GM10266 (cell line): ENCODE data around the gene NLK.

ENCODE experiments used
- DNase-seq: peaks from one replicate; pipeline ENCODE4 v3.0.0; 2012; ENCODE audit errors: extremely low spot score
- TF ChIP-seq, protein P1 (sequence below): IDR thresholded peaks from 2 replicates; pipeline ENCODE4 v1.5.1; 2012; ENCODE audit warnings: mild to moderate bottlenecking, low read depth; ENCODE audit not compliant: control insufficient read depth, insufficient read depth; ENCODE audit errors: missing control alignments

NLK gene

DNA sequence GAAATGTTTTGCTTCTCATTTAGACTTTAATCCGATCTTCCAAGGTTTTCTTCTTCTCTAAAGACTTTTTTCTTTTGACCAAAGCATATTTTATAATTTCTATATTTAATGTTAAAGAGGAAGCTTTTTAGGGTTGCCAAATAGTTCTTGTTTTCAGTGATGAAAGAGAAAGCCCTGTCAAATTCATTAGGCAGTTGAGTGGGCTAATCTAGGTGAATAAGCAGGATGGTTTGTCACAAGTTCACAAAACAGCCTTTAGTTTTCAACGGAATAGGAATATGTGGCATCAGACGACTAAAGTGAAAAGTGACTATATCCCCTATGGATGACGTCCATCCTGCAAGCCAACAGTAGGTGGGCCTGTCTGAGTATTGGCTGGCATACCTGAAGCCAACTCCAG is 118.8 kb downstream of the NLK start:
- no peak for DNase-seq
- TF ChIP-seq, protein P1, sequence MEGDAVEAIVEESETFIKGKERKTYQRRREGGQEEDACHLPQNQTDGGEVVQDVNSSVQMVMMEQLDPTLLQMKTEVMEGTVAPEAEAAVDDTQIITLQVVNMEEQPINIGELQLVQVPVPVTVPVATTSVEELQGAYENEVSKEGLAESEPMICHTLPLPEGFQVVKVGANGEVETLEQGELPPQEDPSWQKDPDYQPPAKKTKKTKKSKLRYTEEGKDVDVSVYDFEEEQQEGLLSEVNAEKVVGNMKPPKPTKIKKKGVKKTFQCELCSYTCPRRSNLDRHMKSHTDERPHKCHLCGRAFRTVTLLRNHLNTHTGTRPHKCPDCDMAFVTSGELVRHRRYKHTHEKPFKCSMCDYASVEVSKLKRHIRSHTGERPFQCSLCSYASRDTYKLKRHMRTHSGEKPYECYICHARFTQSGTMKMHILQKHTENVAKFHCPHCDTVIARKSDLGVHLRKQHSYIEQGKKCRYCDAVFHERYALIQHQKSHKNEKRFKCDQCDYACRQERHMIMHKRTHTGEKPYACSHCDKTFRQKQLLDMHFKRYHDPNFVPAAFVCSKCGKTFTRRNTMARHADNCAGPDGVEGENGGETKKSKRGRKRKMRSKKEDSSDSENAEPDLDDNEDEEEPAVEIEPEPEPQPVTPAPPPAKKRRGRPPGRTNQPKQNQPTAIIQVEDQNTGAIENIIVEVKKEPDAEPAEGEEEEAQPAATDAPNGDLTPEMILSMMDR: no peak

DNA sequence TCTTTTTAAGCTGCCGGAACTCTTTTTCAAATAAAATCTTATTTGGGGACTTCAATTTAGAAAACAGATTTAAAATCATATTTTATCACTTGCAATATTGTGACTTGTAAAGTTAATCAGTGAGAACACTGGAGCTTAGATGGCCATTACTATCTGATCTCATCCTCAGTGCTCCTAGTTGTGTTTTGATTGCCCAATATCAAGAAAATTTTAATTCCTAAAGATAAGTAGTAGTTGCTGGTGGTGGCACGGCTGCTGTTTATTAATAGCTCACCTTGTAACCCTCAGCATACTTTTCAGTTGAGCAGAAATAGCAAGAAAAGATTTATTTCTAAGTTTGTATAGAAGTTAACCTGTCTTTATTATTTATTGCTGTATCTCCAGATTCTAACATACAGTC is 124.0 kb downstream of the NLK start:
- TF ChIP-seq, protein P1: no peak
- DNase-seq: no peak

DNA sequence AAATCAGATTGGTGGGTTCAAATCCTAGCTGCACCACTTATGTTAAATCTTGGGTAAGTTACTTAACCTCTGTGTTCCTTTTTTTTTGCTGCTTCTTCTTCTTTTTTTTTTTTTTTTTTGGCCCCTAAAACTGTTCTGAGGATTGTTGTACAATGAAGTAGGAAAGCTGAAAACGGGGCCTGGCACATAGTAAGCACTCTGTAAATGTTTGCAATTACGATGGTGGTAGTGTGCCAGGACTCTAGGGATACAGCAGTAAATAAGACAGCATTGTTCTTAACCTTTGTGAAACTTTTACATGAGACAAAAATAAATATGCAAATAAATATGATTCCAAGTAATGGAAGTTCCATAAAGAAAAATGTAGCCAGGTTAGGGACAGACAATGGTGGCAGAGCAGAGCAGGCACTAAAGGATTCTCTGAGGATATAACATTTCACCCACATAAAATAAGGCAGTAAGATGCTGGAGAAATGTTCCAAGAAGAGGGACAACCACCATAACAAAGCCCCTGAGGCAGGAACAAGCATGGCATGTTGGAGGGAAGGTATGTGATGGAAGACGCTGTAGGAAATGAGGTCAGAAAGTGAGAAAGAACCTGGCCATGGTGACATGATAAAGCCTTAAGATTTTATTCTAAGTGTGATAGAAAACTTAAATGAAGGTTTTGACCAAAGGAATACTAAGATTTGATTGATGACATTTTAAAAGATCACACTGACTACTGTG is 127.3 kb downstream of the NLK start:
- TF ChIP-seq, protein P1: no peak

DNA sequence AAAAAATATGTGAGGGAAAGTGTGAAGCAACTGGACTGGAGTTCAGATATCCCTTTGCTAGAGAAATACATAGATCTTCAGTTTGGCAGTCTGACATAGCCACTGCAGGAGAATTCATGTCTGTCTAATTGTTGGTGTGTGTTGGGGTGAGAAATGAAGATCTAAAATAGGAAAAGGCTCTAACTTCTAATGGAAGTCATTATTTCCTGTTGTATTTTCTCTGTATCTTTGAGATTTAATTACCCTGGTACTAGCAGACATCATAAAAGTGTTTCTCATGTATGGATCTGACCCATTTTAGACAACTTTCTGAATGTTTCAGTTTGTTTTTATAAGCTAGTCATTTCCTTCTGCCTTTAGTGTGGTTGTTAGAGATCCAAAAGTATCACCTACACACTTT is 128.3 kb downstream of the NLK start:
- DNase-seq: no peak
- TF ChIP-seq, protein P1: no peak

More for the DNA sequence above, 127.3 kb downstream of the NLK start:
- DNase-seq: no peak

DNA sequence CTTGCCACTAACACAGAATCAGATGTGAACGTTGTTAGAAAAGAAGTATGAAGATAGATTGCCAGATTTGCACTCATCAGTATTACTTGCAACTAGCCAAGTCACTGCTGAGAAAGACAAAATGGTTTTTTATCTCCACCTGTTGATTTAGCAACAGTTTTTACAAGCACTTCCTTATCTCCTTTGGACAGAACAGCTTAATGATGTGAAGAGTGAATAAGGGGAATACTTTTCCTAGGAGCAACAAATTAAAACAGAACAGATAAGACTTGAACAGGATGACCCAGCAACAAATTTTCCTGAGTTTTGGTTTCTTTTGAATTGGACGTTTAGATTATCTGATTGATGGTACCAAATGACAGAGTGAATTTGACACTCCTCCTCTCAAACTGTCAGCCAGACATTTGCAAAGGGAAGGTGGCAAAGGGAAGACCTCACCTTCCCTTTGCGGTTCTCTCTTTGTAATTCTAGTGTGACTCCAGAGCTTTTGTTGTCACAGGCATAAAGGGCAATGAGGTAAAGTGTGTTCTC is 130.6 kb downstream of the NLK start:
- TF ChIP-seq, protein P1: no peak
- DNase-seq: no peak

DNA sequence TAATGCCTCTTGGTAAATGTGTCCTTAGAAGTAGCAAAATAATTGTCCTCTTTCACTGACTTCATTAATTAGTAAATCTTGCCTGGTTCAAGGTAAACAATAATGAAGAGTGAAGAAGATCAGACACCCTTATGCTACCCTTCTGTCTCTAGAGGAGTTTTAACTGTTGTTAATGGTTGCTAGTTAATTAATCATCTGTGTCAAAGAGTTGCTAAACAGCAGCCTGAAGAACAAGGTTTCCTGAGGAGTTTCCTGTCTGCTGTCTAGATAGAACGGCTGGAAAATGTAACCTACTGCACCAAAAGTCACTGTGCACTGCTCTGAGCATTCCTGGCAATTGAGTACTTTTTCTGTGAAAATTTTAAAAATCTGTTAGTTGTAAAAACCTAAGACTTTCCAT is 131.3 kb downstream of the NLK start:
- TF ChIP-seq, protein P1: no peak
- DNase-seq: no peak

DNA sequence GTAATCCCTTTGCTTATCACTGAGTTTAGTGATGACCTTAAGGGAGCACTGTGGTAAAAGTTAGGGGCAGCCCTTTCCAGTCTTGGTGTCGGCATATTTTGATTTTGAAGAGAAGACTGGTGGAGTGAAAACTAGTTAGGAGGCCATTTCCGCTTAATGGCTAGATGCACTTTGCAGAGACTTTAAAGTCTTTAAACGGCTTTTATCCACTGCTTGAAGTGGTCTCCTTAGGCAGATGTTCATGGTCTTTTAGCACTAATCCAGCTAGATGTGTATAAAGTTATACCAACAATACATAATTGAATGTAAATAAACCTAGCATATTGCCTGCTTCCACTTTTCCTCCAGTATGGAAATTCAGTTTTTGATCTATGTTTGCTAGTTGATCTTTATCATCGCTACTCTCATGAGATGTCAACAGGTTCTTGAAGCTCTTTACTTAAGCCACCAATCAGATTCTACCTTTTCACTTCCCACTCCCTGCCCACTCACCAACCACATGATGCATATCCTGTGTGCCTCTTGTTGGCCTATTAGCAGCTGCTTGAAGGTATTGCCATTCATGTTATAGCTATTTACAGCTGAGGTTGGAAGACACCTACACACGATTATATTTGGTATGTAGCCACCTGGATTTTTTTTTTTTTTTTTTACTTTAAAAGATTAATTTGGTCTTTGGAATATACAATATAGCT is 132.0 kb downstream of the NLK start:
- TF ChIP-seq, protein P1: no peak
- peak; percentile 16 for DNase-seq
